ENCODE measurements around the gene PFKL.

The PFKL gene

DNA sequence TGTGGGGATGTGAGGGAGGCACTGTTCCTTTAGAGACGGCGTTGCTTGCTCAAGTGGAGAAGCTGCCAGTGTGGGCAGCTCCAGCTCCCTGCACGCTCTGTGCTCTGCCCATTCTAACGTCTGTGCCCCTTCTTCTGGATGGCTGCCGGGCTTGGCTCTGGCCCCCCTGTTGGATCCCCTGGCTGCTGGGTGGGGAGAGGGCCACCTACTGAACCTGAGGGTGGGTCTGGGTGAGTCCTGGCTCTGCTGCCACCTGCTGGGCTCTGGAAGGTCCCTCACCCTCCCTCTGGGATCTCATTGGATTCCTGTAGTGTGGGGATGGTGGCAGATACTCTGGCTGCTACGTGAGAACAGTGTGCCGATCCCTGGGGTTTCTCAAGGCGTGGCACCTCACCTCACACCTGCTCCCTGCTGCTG, 5.0 kb downstream of the PFKL start:
- H3K4me1 ChIP-seq (ENCODE audit: control insufficient read depth, insufficient read depth, low read length): no peaks in the 10 kb centered on the region; the same call in 1 of the 2 replicates
- H3K27ac ChIP-seq (ENCODE audit: low read depth, low read length): no peak overlapping the region
- peaks cover 11% of the 10 kb centered on the region for H3K36me3 ChIP-seq (ENCODE audit: control insufficient read depth, insufficient read depth, low read length)
- no peaks in the 10 kb centered on the region for H3K27me3 ChIP-seq (ENCODE audit: control insufficient read depth, insufficient read depth, low read length)
- H3K9me3 ChIP-seq (ENCODE audit: control insufficient read depth, insufficient read depth, low read length): no peaks in the 10 kb centered on the region
- H3K9ac ChIP-seq (ENCODE audit: low read depth, low read length): no peak overlapping the region
- H3K4me3 ChIP-seq (ENCODE audit: low read depth, low read length): no peak overlapping the region

- Histone ChIP-seq H3K27ac (ENCODE audit: low read depth, low read length) (no peak overlapping the region), H3K9ac (ENCODE audit: low read depth, low read length) (no peak overlapping the region), H3K4me3 (ENCODE audit: low read depth, low read length) (no peak overlapping the region), H3K4me1 (ENCODE audit: control insufficient read depth, insufficient read depth, low read length) (no peaks in the 10 kb centered on the region; the same call in 1 of the 2 replicates), H3K36me3 (ENCODE audit: control insufficient read depth, insufficient read depth, low read length) (peaks cover 14% of the 10 kb centered on the region), H3K9me3 (ENCODE audit: control insufficient read depth, insufficient read depth, low read length) (no peaks in the 10 kb centered on the region), H3K27me3 (ENCODE audit: control insufficient read depth, insufficient read depth, low read length) (no peaks in the 10 kb centered on the region)
Observed at GRCh38 chr21:44305691-44306090, 5.8 kb downstream of the PFKL start.

- Histone ChIP-seq H3K9me3 (ENCODE audit: control insufficient read depth, insufficient read depth, low read length) (no peaks in the 10 kb centered on the region), H3K36me3 (ENCODE audit: control insufficient read depth, insufficient read depth, low read length) (peaks cover 28% of the 10 kb centered on the region), H3K27me3 (ENCODE audit: control insufficient read depth, insufficient read depth, low read length) (no peaks in the 10 kb centered on the region), H3K27ac (ENCODE audit: low read depth, low read length) (no peak overlapping the region), H3K4me1 (ENCODE audit: control insufficient read depth, insufficient read depth, low read length) (no peaks in the 10 kb centered on the region; the same call in 1 of the 2 replicates), H3K4me3 (ENCODE audit: low read depth, low read length) (no peak overlapping the region), H3K9ac (ENCODE audit: low read depth, low read length) (no peak overlapping the region; the same call in 1 of the 2 replicates)
Observed at GRCh38 chr21:44306936-44307704, 7.3 kb downstream of the PFKL start.

GRCh38 chr21:44310628-44311507, 11.0 kb downstream of the PFKL start:
- Histone ChIP-seq H3K9ac (ENCODE audit: low read depth, low read length) (no peak overlapping the region), H3K36me3 (ENCODE audit: control insufficient read depth, insufficient read depth, low read length) (peaks cover 45% of the 10 kb centered on the region), H3K9me3 (ENCODE audit: control insufficient read depth, insufficient read depth, low read length) (no peaks in the 10 kb centered on the region), H3K27ac (ENCODE audit: low read depth, low read length) (no peak overlapping the region), H3K27me3 (ENCODE audit: control insufficient read depth, insufficient read depth, low read length) (no peaks in the 10 kb centered on the region), H3K4me3 (ENCODE audit: low read depth, low read length) (no peak overlapping the region), H3K4me1 (ENCODE audit: control insufficient read depth, insufficient read depth, low read length) (no peaks in the 10 kb centered on the region)

GRCh38 chr21:44312089-44312488, 12.2 kb downstream of the PFKL start:
- Histone ChIP-seq H3K27ac (ENCODE audit: low read depth, low read length) (no peak overlapping the region), H3K4me3 (ENCODE audit: low read depth, low read length) (no peak overlapping the region), H3K27me3 (ENCODE audit: control insufficient read depth, insufficient read depth, low read length) (no peaks in the 10 kb centered on the region), H3K9ac (ENCODE audit: low read depth, low read length) (no peak overlapping the region), H3K4me1 (ENCODE audit: control insufficient read depth, insufficient read depth, low read length) (no peaks in the 10 kb centered on the region), H3K36me3 (ENCODE audit: control insufficient read depth, insufficient read depth, low read length) (peaks cover 51% of the 10 kb centered on the region), H3K9me3 (ENCODE audit: control insufficient read depth, insufficient read depth, low read length) (no peaks in the 10 kb centered on the region)

- Histone ChIP-seq H3K27me3 (ENCODE audit: control insufficient read depth, insufficient read depth, low read length) (no peaks in the 10 kb centered on the region), H3K36me3 (ENCODE audit: control insufficient read depth, insufficient read depth, low read length) (peaks cover 53% of the 10 kb centered on the region), H3K4me3 (ENCODE audit: low read depth, low read length) (no peak overlapping the region), H3K4me1 (ENCODE audit: control insufficient read depth, insufficient read depth, low read length) (no peaks in the 10 kb centered on the region), H3K9ac (ENCODE audit: low read depth, low read length) (no peak overlapping the region), H3K9me3 (ENCODE audit: control insufficient read depth, insufficient read depth, low read length) (no peaks in the 10 kb centered on the region), H3K27ac (ENCODE audit: low read depth, low read length) (no peak overlapping the region)
Observed at GRCh38 chr21:44312716-44313115, 12.9 kb downstream of the PFKL start.

DNA sequence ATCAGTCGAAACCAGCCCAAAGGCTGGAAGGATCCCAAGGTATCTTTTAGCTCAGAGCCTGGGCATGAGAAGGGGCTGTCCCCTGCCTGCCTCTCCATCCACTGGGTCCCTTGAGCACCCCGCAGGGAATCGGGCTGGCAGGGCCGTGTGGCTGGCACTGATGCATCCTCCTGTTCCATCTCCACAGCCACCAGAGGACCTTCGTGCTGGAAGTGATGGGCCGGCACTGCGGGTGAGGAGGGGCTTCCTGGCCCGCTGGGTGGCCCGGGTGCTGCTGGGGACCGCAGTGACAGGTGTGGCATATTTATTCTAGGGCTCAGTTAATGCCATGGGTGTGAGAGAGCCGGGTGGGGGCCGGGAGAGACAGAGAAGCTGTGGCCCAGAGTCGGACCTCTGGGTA, 13.6 kb downstream of the PFKL start:
- H3K4me3 ChIP-seq (ENCODE audit: low read depth, low read length): no peak overlapping the region
- no peaks in the 10 kb centered on the region for H3K4me1 ChIP-seq (ENCODE audit: control insufficient read depth, insufficient read depth, low read length)
- H3K9ac ChIP-seq (ENCODE audit: low read depth, low read length): no peak overlapping the region
- H3K27ac ChIP-seq (ENCODE audit: low read depth, low read length): no peak overlapping the region
- no peaks in the 10 kb centered on the region for H3K27me3 ChIP-seq (ENCODE audit: control insufficient read depth, insufficient read depth, low read length)
- peaks cover 60% of the 10 kb centered on the region for H3K36me3 ChIP-seq (ENCODE audit: control insufficient read depth, insufficient read depth, low read length)
- H3K9me3 ChIP-seq (ENCODE audit: control insufficient read depth, insufficient read depth, low read length): no peaks in the 10 kb centered on the region

- Histone ChIP-seq H3K9ac (ENCODE audit: low read depth, low read length) (no peak overlapping the region), H3K4me1 (ENCODE audit: control insufficient read depth, insufficient read depth, low read length) (no peaks in the 10 kb centered on the region), H3K27ac (ENCODE audit: low read depth, low read length) (no peak overlapping the region), H3K9me3 (ENCODE audit: control insufficient read depth, insufficient read depth, low read length) (no peaks in the 10 kb centered on the region), H3K27me3 (ENCODE audit: control insufficient read depth, insufficient read depth, low read length) (no peaks in the 10 kb centered on the region), H3K36me3 (ENCODE audit: control insufficient read depth, insufficient read depth, low read length) (peaks cover 62% of the 10 kb centered on the region), H3K4me3 (ENCODE audit: low read depth, low read length) (no peak overlapping the region)
Observed at GRCh38 chr21:44314128-44314527, 14.3 kb downstream of the PFKL start.

- no peak overlapping the region for H3K4me3 ChIP-seq (ENCODE audit: low read depth, low read length)
- H3K9me3 ChIP-seq (ENCODE audit: control insufficient read depth, insufficient read depth, low read length): no peaks in the 10 kb centered on the region
- H3K27me3 ChIP-seq (ENCODE audit: control insufficient read depth, insufficient read depth, low read length): no peaks in the 10 kb centered on the region
- H3K4me1 ChIP-seq (ENCODE audit: control insufficient read depth, insufficient read depth, low read length): no peaks in the 10 kb centered on the region
- no peak overlapping the region for H3K27ac ChIP-seq (ENCODE audit: low read depth, low read length)
- H3K9ac ChIP-seq (ENCODE audit: low read depth, low read length): no peak overlapping the region
- peaks cover 66% of the 10 kb centered on the region for H3K36me3 ChIP-seq (ENCODE audit: control insufficient read depth, insufficient read depth, low read length)
Observed at GRCh38 chr21:44314561-44314960, 14.7 kb downstream of the PFKL start.

DNA sequence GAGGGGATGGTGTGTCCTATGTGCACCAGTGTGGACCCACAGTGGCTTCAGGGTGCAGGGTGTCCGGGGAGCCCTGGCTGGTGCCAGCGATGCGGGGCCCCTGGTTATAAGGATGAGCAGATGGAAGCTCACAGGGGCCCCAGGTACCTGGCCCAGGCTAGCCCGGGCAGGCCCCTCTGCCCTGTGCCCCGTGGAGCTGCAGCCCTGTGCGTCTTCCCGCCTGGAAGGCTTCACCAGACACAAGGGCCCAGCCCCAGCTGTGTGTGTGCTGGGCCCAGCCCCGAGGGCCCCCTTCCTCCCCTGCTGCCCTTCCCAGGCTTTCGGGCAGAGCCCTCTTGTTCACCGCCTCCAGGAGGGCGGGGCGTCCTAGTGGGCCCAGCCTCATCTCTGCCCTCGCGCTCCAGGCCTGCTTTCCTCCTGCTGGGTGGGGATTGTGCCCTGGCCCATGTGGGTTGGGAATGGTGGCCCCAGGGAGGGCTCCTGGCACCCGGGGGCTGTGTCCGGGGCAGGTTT, 15.9 kb downstream of the PFKL start:
- Histone ChIP-seq H3K9me3 (ENCODE audit: control insufficient read depth, insufficient read depth, low read length) (no peaks in the 10 kb centered on the region), H3K36me3 (ENCODE audit: control insufficient read depth, insufficient read depth, low read length) (peaks cover 69% of the 10 kb centered on the region), H3K27me3 (ENCODE audit: control insufficient read depth, insufficient read depth, low read length) (no peaks in the 10 kb centered on the region), H3K4me3 (ENCODE audit: low read depth, low read length) (no peak overlapping the region), H3K4me1 (ENCODE audit: control insufficient read depth, insufficient read depth, low read length) (no peaks in the 10 kb centered on the region), H3K27ac (ENCODE audit: low read depth, low read length) (no peak overlapping the region), H3K9ac (ENCODE audit: low read depth, low read length) (no peak overlapping the region)

Measured in HUES48 (cell line).